ENCODE data around the gene CSRNP3. TPM values are rescaled to one million over a fixed set of nuclear protein-coding genes. Genes with fewer than 3 reads are reported as not detected.

Gene CSRNP3
- total and polyA plus RNA-seq, 2 donors (not counting 1 experiment from before 2014, with no cell fraction given), result not detected

DNA sequence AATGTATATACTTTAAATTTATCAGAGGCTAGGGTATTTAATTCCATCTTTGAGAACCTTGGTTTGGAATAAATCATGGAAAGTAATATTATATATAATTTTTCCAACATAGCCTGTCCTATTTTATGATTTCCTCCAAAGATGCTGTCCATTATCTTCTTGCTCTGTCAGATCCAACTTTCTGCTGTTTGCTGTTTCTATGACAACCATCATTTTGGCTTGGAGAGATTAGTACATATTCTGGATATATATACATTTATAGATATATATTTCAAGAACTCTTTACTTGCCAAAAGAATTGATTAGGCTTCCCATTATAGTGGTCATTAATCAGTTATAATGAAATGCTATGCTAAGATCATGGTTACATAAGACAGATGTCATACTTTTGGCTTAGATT is 31.3 kb downstream of the CSRNP3 start:
- no peaks in the 10 kb centered on the region for H4K20me1 ChIP-seq (ENCODE audit: control insufficient read depth, insufficient read depth, low read length, poor library complexity, severe bottlenecking)
- peaks cover 0 to 4% (median 0%) of the 10 kb centered on the region in 4 experiments for H3K27me3 ChIP-seq (replicated peaks in 1 of 4; ENCODE audit: control extremely low read depth in 1 of 4, control insufficient read depth in 3 of 4, insufficient read depth in 4 of 4, low read length in 3 of 4)
- no peaks in the 10 kb centered on the region for H3K4me1 ChIP-seq (ENCODE audit: control insufficient read depth in 2 of 2, insufficient read depth in 2 of 2, low read length in 2 of 2)
- no peaks in the 10 kb centered on the region for H3K79me2 ChIP-seq (ENCODE audit: control insufficient read depth, insufficient read depth, low read length)
- H2AFZ ChIP-seq (ENCODE audit: insufficient read depth, low read depth, low read length, poor library complexity, severe bottlenecking), result no peak overlapping the region
- no peaks in the 10 kb centered on the region for H3K4me1 Mint-ChIP-seq
- ATAC-seq (ENCODE audit: low read depth) (no peak), DNase-seq (no peak)
- no peaks in the 10 kb centered on the region for H3K27me3 Mint-ChIP-seq
- no peaks in the 10 kb centered on the region for H3K9me3 ChIP-seq (ENCODE audit: control extremely low read depth in 1 of 3, control insufficient read depth in 2 of 3, insufficient read depth in 1 of 3, low read length in 2 of 3)
- CTCF ChIA-PET, result no interaction called here
- H3K27ac ChIP-seq (ENCODE audit: low read length in 2 of 2), result no peak overlapping the region
- no peak overlapping the region for H3K4me2 ChIP-seq (replicated peaks; ENCODE audit: low read depth, low read length, poor library complexity, severe bottlenecking)
- intact Hi-C loops (cut with micrococcal nuclease), result no loop called here
- H3K4me3 Mint-ChIP-seq, result no peak overlapping the region
- no peak overlapping the region for H3K4me3 ChIP-seq (ENCODE audit: control extremely low read depth in 1 of 5, extremely low read depth in 1 of 5, insufficient read depth in 1 of 5, low read depth in 2 of 5, low read length in 4 of 5)
- TF ChIP-seq CTCF (IDR thresholded peaks at IDR 0.05), result no peak
- no peak for TF ChIP-seq EZH2 (IDR thresholded peaks at IDR 0.05; ENCODE audit: borderline replicate concordance, insufficient read depth, low read depth, low read length, poor library complexity, severe bottlenecking)
- H3K36me3 ChIP-seq (replicated peaks in 1 of 2; ENCODE audit: control extremely low read depth in 1 of 2, control insufficient read depth in 1 of 2, extremely low read depth in 1 of 2, insufficient read depth in 2 of 2, low read length in 1 of 2), result no peaks in the 10 kb centered on the region
- no peak overlapping the region for H3K27ac Mint-ChIP-seq
- H3K9me3 Mint-ChIP-seq (ENCODE audit: insufficient read depth), result no peaks in the 10 kb centered on the region
- no peak overlapping the region for H3K9ac ChIP-seq (ENCODE audit: low read length)
- POLR2A ChIA-PET, result no interaction called here

DNA sequence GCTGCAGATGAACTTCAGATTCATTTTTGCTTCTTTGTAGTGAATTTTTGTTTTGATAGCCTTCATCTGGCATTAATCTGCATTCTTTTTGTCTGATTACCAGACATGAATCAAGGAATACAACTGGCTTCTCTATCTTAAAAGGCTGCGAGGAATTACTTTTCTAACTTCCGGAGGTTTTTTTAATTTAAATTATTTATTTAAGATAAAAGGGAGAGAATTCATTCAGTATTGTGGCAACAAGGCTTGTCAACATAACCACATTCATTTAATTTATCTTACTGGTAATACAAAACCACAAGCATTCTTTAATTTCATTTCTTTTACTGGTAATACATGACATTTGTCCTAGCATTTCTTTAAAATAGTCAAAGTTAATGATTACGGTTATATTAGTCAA is 36.0 kb downstream of the CSRNP3 start:
- no peaks in the 10 kb centered on the region for H3K27me3 Mint-ChIP-seq
- ATAC-seq (ENCODE audit: low read depth) (no peak), DNase-seq (no peak)
- Histone ChIP-seq H2AFZ (ENCODE audit: insufficient read depth, low read depth, low read length, poor library complexity, severe bottlenecking) (no peak overlapping the region), H3K4me1 (ENCODE audit: control insufficient read depth in 2 of 2, insufficient read depth in 2 of 2, low read length in 2 of 2) (no peaks in the 10 kb centered on the region), H4K20me1 (ENCODE audit: control insufficient read depth, insufficient read depth, low read length, poor library complexity, severe bottlenecking) (no peaks in the 10 kb centered on the region), H3K4me2 (replicated peaks; ENCODE audit: low read depth, low read length, poor library complexity, severe bottlenecking) (no peak overlapping the region), H3K27me3 (replicated peaks in 1 of 4; ENCODE audit: control extremely low read depth in 1 of 4, control insufficient read depth in 3 of 4, insufficient read depth in 4 of 4, low read length in 3 of 4) (no peaks in the 10 kb centered on the region), H3K36me3 (replicated peaks in 1 of 2; ENCODE audit: control extremely low read depth in 1 of 2, control insufficient read depth in 1 of 2, extremely low read depth in 1 of 2, insufficient read depth in 2 of 2, low read length in 1 of 2) (no peaks in the 10 kb centered on the region), H3K79me2 (ENCODE audit: control insufficient read depth, insufficient read depth, low read length) (no peaks in the 10 kb centered on the region), H3K4me3 (ENCODE audit: control extremely low read depth in 1 of 5, extremely low read depth in 1 of 5, insufficient read depth in 1 of 5, low read depth in 2 of 5, low read length in 4 of 5) (no peak overlapping the region), H3K9ac (ENCODE audit: low read length) (no peak overlapping the region), H3K9me3 (ENCODE audit: control extremely low read depth in 1 of 3, control insufficient read depth in 2 of 3, insufficient read depth in 1 of 3, low read length in 2 of 3) (no peaks in the 10 kb centered on the region), H3K27ac (ENCODE audit: low read length in 2 of 2) (no peak overlapping the region)
- intact Hi-C loops (cut with micrococcal nuclease), result no loop called here
- H3K27ac Mint-ChIP-seq, result no peak overlapping the region
- POLR2A ChIA-PET, result no interaction called here
- TF ChIP-seq EZH2 (IDR thresholded peaks at IDR 0.05; ENCODE audit: borderline replicate concordance, insufficient read depth, low read depth, low read length, poor library complexity, severe bottlenecking) (no peak), CTCF (IDR thresholded peaks at IDR 0.05) (no peak)
- WGBS (ENCODE audit: insufficient coverage), result no CpG with 5 or more reads among the region's 3 CpGs
- no peaks in the 10 kb centered on the region for H3K9me3 Mint-ChIP-seq (ENCODE audit: insufficient read depth)
- H3K4me1 Mint-ChIP-seq, result no peaks in the 10 kb centered on the region
- H3K4me3 Mint-ChIP-seq, result no peak overlapping the region
- CTCF ChIA-PET, result no interaction called here
